Epidermal melanocyte (primary cell): Measurements from ENCODE around the gene RB1.

Experiments used
- DNase-seq: peaks from one replicate; pipeline ENCODE4 v3.0.0; 2011; ENCODE audit warnings: low spot score; ENCODE audit not compliant: insufficient read length

Gene RB1

GRCh38 chr13:48303359-48304142 lies at the start of gene RB1:
Gene RB1, plus strand, starts transcription at chr13:48303751. Its CDS starts 162 bp downstream, at chr13:48303913.
- DNase-seq = peak; percentile 71

GRCh38 chr13:48253849-48254248 lies 49.7 kb upstream of the RB1 start:
- no peak for DNase-seq

- no peak for DNase-seq
Observed at GRCh38 chr13:48255090-48255489, 48.5 kb upstream of the RB1 start.

- DNase-seq = no peak
Observed at GRCh38 chr13:48255954-48256353, 47.6 kb upstream of the RB1 start.

- no peak for DNase-seq
Observed at GRCh38 chr13:48258002-48258401, 45.5 kb upstream of the RB1 start.

GRCh38 chr13:48258430-48258829 lies 45.1 kb upstream of the RB1 start:
- no peak for DNase-seq

GRCh38 chr13:48260970-48261369 lies 42.6 kb upstream of the RB1 start:
- no peak for DNase-seq

- DNase-seq = no peak
Observed at GRCh38 chr13:48263196-48263595, 40.4 kb upstream of the RB1 start.

- DNase-seq = no peak
Observed at GRCh38 chr13:48264058-48264457, 39.5 kb upstream of the RB1 start.

GRCh38 chr13:48265217-48265815 lies 38.2 kb upstream of the RB1 start:
- DNase-seq = no peak

- no peak for DNase-seq
Observed at GRCh38 chr13:48266150-48266549, 37.4 kb upstream of the RB1 start.

GRCh38 chr13:48266701-48267639 lies 36.6 kb upstream of the RB1 start:
- DNase-seq = no peak

GRCh38 chr13:48268019-48268418 lies 35.5 kb upstream of the RB1 start:
- no peak for DNase-seq

- DNase-seq = no peak
Observed at GRCh38 chr13:48273346-48273745, 30.2 kb upstream of the RB1 start.

- DNase-seq = no peak
Observed at GRCh38 chr13:48275507-48275906, 28.0 kb upstream of the RB1 start.

GRCh38 chr13:48278806-48279205 lies 24.7 kb upstream of the RB1 start:
- no peak for DNase-seq

GRCh38 chr13:48281556-48281955 lies 22.0 kb upstream of the RB1 start:
- DNase-seq = no peak

GRCh38 chr13:48291730-48292129 lies 11.8 kb upstream of the RB1 start:
- DNase-seq = no peak

- DNase-seq = no peak
Observed at GRCh38 chr13:48292650-48293049, 10.9 kb upstream of the RB1 start.

GRCh38 chr13:48294653-48295052 lies 8.9 kb upstream of the RB1 start:
- no peak for DNase-seq

- no peak for DNase-seq
Observed at GRCh38 chr13:48295271-48295670, 8.3 kb upstream of the RB1 start.

GRCh38 chr13:48296528-48296927 lies 7.0 kb upstream of the RB1 start:
- no peak for DNase-seq
